Activated T-cell treated with anti-CD3 and anti-CD28 coated beads, Interleukin-2, amount 50 U/mL, for 4 hours (primary cell): ENCODE results near the gene TBC1D20. TPM values are rescaled to one million over a fixed set of nuclear protein-coding genes. Genes with fewer than 3 reads are reported as not detected.

Source experiments
- ATAC-seq, 2 donors: fragments of 200-7000 bp; cut with Tn5 transposase; one replicate each; pipeline ENCODE4 v1.10.0; 2021
- DNase-seq: peaks from one replicate; pipeline ENCODE4 v3.0.0-alpha.2; 2020
- H3K27me3 Mint-ChIP-seq: one replicate; pipeline ENCODE4 v1.8.0; 2021; ENCODE audit warnings: low read depth, mixed read lengths
- H3K36me3 Mint-ChIP-seq: one replicate; pipeline ENCODE4 v1.8.0; 2022; ENCODE audit warnings: mixed read lengths; ENCODE audit not compliant: insufficient read depth
- H3K4me1 Mint-ChIP-seq: one replicate; pipeline ENCODE4 v1.8.0; 2021; ENCODE audit warnings: low read depth, mixed read lengths
- H3K4me3 Mint-ChIP-seq: one replicate; pipeline ENCODE4 v1.8.0; 2021; ENCODE audit warnings: mild to moderate bottlenecking, moderate library complexity, mixed read lengths
- H3K9me3 Mint-ChIP-seq: one replicate; pipeline ENCODE4 v1.8.0; 2021; ENCODE audit warnings: mixed read lengths
- total RNA-seq, 3 donors: library from RNA; stranded (reverse); gene quantifications; one replicate each; pipeline ENCODE4 v1.2.1, GENCODE V29; 2021

TBC1D20 gene
- total RNA-seq, 3 donors from 2014 or later = 21.2 to 25.5 (median 23.9) TPM

GRCh38 chr20:427401-427800 is 34.9 kb downstream of the TBC1D20 start:
- H3K36me3 Mint-ChIP-seq = peaks cover 24% of the 10 kb centered on the region
- DNase-seq (no peak), ATAC-seq (no peak)

DNA sequence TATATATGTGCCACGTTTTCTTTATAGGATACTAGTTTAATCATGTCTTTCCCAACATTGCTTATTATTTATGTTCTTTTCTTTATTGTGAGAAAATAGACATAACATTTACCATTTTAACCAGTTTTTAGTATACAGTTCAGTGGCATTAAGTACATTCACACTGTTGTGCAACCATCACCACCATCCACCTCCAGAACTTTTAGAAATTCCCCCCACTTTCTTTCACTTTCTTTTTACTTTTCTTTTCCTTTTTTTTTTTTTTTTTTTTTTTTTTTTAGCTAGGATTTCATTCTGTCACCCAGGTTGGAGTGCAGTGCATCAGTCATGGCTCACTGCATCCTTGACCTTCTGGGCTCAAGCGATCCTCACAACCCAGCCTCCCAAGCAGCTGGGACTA is 35.8 kb downstream of the TBC1D20 start:
- DNase-seq (no peak), ATAC-seq (no peak)
- H3K27me3 Mint-ChIP-seq = no peaks in the 10 kb centered on the region
- H3K9me3 Mint-ChIP-seq = no peaks in the 10 kb centered on the region
- H3K4me3 Mint-ChIP-seq = no peak overlapping the region
- H3K36me3 Mint-ChIP-seq = peaks cover 30% of the 10 kb centered on the region
- peaks cover 13% of the 10 kb centered on the region for H3K4me1 Mint-ChIP-seq

More at GRCh38 chr20:427401-427800, 34.9 kb downstream of the TBC1D20 start:
- peaks cover 17% of the 10 kb centered on the region for H3K4me1 Mint-ChIP-seq
- H3K9me3 Mint-ChIP-seq = no peaks in the 10 kb centered on the region
- no peak overlapping the region for H3K4me3 Mint-ChIP-seq
- H3K27me3 Mint-ChIP-seq = no peaks in the 10 kb centered on the region

GRCh38 chr20:421685-422250 is 40.6 kb downstream of the TBC1D20 start:
- peaks cover 34% of the 10 kb centered on the region for H3K36me3 Mint-ChIP-seq
- H3K4me3 Mint-ChIP-seq = no peak overlapping the region
- no peaks in the 10 kb centered on the region for H3K27me3 Mint-ChIP-seq
- no peaks in the 10 kb centered on the region for H3K9me3 Mint-ChIP-seq
- DNase-seq (no peak), ATAC-seq (no peak)
- H3K4me1 Mint-ChIP-seq = peaks cover 11% of the 10 kb centered on the region

DNA sequence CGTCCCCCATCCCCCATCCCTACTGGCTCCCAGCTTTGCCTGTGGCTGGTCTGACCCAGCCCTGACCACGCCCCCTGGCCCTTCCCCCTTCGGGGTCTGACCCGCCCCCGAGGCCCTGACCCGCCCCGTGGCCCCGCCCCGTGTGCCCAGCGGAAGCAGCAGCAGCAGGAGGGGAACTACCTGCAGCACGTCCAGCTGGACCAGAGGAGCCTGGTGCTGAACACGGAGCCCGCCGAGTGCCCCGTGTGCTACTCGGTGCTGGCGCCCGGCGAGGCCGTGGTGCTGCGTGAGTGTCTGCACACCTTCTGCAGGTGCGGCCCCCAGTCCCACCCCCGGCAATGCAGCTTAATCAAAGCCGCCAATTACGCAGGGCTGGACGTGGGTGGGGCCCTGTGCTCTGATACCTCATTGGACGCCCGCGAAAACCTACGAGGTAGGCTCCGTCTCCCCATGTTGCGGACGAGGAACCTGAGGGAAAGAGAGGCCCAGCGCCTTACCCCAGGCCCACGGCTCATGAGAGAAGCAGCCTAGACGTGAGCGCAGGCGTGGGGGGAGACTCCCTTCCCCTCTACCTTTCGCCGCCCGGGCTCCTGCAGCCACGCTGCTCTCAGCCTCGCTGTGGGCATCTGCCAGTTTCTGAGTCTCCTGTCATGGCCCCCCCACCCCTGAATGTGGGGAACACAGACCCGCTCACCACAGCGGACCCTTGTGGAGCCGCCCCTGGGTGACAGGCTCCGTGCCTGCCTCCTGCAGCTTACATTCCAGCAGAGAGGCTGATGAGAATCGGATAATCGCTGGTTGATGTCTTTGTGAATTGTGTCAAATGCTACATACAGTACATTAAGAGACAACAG is 41.4 kb downstream of the TBC1D20 start:
- H3K9me3 Mint-ChIP-seq = no peaks in the 10 kb centered on the region
- H3K4me3 Mint-ChIP-seq = no peak overlapping the region
- peaks cover 7% of the 10 kb centered on the region for H3K4me1 Mint-ChIP-seq
- DNase-seq (no peak), ATAC-seq (no peak)
- H3K27me3 Mint-ChIP-seq = no peaks in the 10 kb centered on the region
- peaks cover 32% of the 10 kb centered on the region for H3K36me3 Mint-ChIP-seq

GRCh38 chr20:420166-420620 is 42.1 kb downstream of the TBC1D20 start:
- Mint-ChIP-seq H3K36me3 (peaks cover 36% of the 10 kb centered on the region), H3K9me3 (no peaks in the 10 kb centered on the region), H3K27me3 (no peaks in the 10 kb centered on the region), H3K4me3 (no peak overlapping the region), H3K4me1 (peaks cover 12% of the 10 kb centered on the region)
- ATAC-seq (no peak), DNase-seq (no peak)

GRCh38 chr20:419556-420165 is 42.7 kb downstream of the TBC1D20 start:
- no peaks in the 10 kb centered on the region for H3K9me3 Mint-ChIP-seq
- DNase-seq (no peak), ATAC-seq (no peak)
- no peak overlapping the region for H3K4me3 Mint-ChIP-seq
- H3K4me1 Mint-ChIP-seq = peaks cover 13% of the 10 kb centered on the region
- H3K36me3 Mint-ChIP-seq = peaks cover 35% of the 10 kb centered on the region
- H3K27me3 Mint-ChIP-seq = no peaks in the 10 kb centered on the region

GRCh38 chr20:418858-419365 is 43.4 kb downstream of the TBC1D20 start:
- peaks cover 28% of the 10 kb centered on the region for H3K36me3 Mint-ChIP-seq
- no peak overlapping the region for H3K4me3 Mint-ChIP-seq
- H3K9me3 Mint-ChIP-seq = no peaks in the 10 kb centered on the region
- no peak for ATAC-seq
- DNase-seq = no peak
- H3K27me3 Mint-ChIP-seq = no peaks in the 10 kb centered on the region
- H3K4me1 Mint-ChIP-seq = peaks cover 13% of the 10 kb centered on the region

DNA sequence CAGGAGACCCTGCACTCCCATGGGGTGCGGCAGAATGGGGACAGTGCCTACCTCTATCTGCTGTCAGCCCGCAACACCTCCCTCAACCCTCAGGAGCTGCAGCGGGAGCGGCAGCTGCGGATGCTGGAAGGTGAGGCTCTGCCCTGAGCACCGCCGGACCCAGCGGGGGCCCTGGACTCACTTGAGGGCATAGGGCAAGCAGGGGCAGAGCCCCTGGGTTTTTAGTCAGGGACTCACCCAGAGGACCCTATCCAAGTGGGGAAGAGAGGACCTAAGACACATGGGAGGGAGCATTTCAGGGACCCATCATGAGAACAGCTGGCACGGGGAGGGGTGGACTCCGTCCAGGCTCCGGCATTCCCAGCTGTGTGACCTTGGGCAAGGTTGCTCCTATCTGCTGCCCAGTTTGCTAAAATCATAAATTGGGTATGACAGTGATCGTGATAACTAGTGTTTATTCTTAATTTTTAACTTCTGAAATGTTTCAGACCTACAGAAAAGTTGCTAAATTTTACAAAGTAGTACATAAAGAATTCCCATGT is 44.5 kb downstream of the TBC1D20 start:
- Mint-ChIP-seq H3K9me3 (no peaks in the 10 kb centered on the region), H3K4me1 (peaks cover 24% of the 10 kb centered on the region), H3K4me3 (no peak overlapping the region), H3K27me3 (no peaks in the 10 kb centered on the region), H3K36me3 (peaks cover 33% of the 10 kb centered on the region)
- ATAC-seq = no peak
- DNase-seq = no peak

- H3K36me3 Mint-ChIP-seq = peaks cover 34% of the 10 kb centered on the region
- no peak for ATAC-seq
- no peak overlapping the region for H3K4me3 Mint-ChIP-seq
- no peaks in the 10 kb centered on the region for H3K27me3 Mint-ChIP-seq
- no peaks in the 10 kb centered on the region for H3K9me3 Mint-ChIP-seq
- DNase-seq = no peak
- peaks cover 28% of the 10 kb centered on the region for H3K4me1 Mint-ChIP-seq
Observed at GRCh38 chr20:416950-417800, 45.2 kb downstream of the TBC1D20 start.

GRCh38 chr20:415820-416322 is 46.5 kb downstream of the TBC1D20 start:
- H3K4me1 Mint-ChIP-seq = peaks cover 39% of the 10 kb centered on the region
- ATAC-seq (no peak), DNase-seq (no peak)
- no peak overlapping the region for H3K4me3 Mint-ChIP-seq
- H3K36me3 Mint-ChIP-seq = peaks cover 35% of the 10 kb centered on the region
- no peaks in the 10 kb centered on the region for H3K9me3 Mint-ChIP-seq
- H3K27me3 Mint-ChIP-seq = no peaks in the 10 kb centered on the region

DNA sequence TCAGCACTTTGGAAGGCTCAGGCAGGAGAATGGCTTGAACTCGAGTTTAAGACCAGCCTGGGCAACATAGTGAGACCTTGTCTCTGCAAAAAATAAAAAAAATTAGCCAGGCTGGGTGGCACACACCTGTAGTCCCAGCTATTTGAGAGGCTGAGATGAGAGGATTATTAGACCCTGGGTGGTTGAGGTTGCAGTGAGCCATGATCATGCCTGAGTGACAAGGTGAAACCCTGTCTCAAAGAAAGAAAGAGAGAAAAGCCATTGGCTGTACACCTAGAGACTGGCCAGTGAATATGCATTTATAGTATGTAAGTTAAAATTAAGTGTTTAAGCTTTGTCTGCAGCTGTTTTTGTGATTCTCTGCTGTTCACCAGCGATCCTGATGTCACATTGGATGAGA is 48.2 kb downstream of the TBC1D20 start:
- Mint-ChIP-seq H3K4me3 (no peak overlapping the region), H3K36me3 (peaks cover 50% of the 10 kb centered on the region), H3K9me3 (no peaks in the 10 kb centered on the region), H3K27me3 (no peaks in the 10 kb centered on the region), H3K4me1 (peaks cover 55% of the 10 kb centered on the region)
- ATAC-seq = no peak
- DNase-seq = no peak

- Mint-ChIP-seq H3K36me3 (peaks cover 46% of the 10 kb centered on the region), H3K4me1 (peaks cover 62% of the 10 kb centered on the region), H3K9me3 (no peaks in the 10 kb centered on the region), H3K4me3 (no peak overlapping the region), H3K27me3 (no peaks in the 10 kb centered on the region)
- no peak for DNase-seq
- no peak for ATAC-seq
Observed at GRCh38 chr20:412081-412480, 50.3 kb downstream of the TBC1D20 start.

DNA sequence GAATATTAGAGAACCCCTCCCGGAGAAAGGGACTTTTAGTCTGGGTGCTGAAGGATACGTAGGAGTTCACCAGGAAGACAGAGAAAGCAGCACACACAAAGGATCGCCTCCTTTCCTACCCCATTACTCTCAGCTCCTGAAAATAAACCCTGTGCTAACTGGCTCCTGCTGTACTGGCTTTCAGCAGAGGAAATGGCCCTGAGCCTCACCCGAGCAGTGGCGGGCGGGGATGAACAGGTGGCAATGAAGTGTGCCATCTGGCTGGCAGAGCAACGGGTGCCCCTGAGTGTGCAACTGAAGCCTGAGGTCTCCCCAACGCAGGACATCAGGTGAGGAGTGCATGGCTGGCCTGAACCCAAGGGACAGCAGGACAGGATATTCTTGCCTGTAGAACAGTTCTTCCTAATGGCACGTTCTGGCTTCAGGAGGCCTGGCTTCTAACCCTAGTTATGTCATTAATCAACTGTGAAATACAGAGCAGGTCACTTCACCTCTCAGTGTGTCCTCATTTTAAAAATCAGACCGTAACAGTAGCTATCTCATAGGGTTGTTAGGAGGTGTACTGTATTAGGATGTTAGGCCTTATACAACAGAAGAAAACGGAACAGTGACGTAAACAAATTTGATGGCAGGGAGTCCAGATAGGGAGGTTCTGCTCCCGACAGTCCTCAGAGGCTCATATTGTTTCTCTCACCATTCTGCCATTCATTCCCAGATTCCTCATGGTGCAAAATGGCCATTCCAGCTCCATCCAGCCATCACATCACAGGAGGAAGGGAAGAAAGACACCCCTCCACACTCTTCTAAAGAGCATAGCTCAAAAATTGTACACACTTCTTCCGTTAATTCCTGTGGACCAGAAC is 52.4 kb downstream of the TBC1D20 start:
- H3K36me3 Mint-ChIP-seq = peaks cover 36% of the 10 kb centered on the region
- ATAC-seq (no peak), DNase-seq (no peak)
- peaks cover 57% of the 10 kb centered on the region for H3K4me1 Mint-ChIP-seq
- H3K4me3 Mint-ChIP-seq = peak overlapping the region; percentile 97
- no peaks in the 10 kb centered on the region for H3K27me3 Mint-ChIP-seq
- no peaks in the 10 kb centered on the region for H3K9me3 Mint-ChIP-seq
